HG03064 (cell line): ENCODE data around the gene CD300H.

Experiments
- ATAC-seq: cut with Tn5 transposase; IDR thresholded peaks from one replicate; pipeline ENCODE4 v1.9.1; 2021; ENCODE audit warnings: low read depth; ENCODE audit not compliant: unreplicated experiment

CD300H gene

DNA sequence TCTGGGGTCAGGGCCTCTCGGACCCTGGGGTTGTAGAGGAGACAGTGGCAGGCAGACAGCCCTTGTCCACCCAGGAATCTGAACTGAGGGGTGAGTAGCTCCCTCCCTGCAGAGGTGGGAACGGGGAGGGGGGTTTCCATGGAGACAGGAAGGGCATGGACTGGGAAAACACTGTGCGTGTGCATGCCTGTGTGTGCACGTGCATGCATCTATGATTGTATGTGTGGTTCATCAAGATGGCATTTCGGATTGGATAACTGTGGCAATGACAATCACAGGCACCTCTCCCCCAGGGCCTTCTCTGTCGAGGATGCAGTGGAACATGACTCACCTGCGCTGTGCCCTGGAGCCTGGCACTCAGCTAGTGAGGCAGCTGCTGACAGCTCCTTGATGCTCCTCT, 15.3 kb downstream of the CD300H start:
- no peak for ATAC-seq

DNA sequence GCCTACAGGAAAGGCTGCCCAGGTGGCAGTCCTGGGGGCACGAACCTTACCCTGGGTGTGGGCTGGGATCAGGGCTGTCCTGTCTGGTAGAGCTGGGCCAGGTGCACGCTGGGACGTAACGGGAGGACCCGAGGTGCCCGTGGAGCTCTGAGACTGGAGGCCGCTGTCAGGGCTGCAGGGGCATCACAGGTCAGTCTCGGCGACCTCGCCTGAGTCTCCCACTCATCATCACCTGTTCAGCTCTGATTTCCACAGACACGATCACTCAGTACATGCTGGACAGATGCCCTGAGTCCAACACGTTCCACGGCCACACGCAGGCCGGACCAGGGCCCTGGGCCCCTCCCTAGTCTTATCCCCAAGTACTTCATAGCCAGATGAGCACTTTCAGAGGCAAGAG, 16.7 kb downstream of the CD300H start:
- ATAC-seq = no peak

DNA sequence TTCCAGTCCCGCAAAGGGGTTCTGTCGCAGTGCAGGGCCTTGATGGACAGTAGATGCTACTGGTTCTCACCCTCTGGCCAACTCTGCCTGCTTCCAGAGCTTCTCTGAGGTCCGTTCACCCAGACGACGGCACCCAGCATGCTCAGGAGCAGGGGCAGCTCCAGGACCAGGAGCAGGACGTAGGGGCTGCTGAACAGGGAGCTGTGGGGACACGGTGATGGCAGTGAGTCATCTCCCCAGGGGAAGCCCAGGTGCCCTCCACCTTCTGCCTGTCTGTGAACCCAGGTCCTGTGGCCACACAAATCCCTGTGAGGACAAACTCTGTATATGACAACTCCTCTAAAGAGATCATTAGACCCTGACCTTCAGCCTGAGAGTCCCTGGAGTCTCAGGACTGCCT, 18.0 kb downstream of the CD300H start:
- ATAC-seq = no peak

DNA sequence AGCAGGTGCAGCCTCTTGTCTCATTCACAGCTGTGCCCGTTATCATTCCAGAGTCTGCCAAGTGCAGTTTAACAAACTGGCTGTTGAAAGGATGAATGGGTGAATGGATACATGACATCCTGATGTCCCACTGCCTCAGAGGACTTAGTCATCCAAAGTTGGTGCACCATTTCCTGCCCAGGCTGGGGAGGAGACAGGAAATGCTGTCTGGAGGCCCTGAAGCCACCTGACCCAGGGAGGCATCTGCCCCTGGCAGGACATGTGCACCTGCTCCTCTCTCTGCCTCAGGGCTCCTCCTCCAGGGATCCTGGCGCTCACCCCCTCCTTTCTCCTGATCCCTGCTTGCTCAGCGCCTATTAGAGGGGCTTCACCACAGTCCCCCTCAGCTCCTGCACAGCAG, 19.6 kb downstream of the CD300H start:
- ATAC-seq = no peak

DNA sequence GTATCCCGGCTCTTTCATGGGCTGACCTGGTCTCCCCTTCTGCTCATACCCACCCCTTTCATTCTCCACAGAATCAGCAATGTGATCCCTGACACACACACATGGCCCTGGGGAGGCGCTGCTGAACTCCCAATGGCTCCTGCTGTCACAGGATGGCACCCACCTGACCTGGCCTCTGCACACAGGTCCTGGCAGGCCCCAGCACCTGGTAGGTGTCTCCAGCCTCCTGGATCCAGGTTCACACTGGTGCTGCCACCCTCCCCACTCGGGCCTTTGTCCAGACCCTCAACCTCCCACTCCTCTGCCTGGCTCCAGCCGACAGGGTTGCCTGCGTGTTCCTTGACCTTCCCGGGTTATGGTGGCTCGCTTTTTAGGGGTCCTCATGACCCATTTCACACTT, 20.0 kb downstream of the CD300H start:
- no peak for ATAC-seq

DNA sequence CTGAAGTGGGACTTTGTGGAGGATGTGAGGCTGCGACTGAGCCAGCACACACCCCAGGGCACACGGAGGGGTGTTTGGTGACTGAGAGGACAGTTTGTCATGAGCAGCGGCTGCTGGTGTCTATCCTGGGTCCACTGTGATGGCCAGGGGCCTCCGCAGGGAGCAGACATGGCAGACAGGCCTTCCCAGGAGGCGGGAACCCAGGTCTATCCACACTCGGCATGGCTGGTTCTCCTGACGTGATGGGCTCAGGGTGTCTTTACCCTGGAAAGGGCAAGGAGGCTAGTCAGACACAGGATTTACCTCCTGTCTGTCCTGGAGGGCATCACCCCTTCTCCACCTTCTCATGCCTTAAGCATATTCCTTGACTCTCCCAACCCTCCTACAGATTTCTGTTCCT, 20.7 kb downstream of the CD300H start:
- no peak for ATAC-seq

DNA sequence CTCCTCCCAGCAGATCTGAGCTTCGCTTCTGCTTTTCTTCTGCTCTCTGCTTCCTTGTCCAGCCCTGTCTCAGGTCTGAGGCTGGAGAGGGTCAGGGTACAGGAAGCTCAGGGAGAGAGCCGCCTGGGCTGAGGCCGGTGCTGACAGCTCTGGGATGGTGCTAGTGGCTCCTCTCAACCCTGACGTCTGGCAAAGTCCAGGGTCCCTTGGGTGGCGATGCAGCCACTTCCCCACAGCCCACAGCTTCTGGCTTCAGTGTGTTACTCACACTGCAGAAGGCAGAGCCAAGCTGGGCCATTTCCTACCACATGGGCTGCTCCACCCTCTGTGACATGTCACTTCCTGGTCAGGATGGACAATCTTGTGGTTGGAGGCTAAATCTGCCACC, 21.5 kb downstream of the CD300H start, which contains the start of gene CD300C:
Gene CD300C (minus strand): TSS at position 273 of the 388 bp plus-strand sequence. CDS start 333 bp downstream, outside the sequence.
- ATAC-seq = no peak

DNA sequence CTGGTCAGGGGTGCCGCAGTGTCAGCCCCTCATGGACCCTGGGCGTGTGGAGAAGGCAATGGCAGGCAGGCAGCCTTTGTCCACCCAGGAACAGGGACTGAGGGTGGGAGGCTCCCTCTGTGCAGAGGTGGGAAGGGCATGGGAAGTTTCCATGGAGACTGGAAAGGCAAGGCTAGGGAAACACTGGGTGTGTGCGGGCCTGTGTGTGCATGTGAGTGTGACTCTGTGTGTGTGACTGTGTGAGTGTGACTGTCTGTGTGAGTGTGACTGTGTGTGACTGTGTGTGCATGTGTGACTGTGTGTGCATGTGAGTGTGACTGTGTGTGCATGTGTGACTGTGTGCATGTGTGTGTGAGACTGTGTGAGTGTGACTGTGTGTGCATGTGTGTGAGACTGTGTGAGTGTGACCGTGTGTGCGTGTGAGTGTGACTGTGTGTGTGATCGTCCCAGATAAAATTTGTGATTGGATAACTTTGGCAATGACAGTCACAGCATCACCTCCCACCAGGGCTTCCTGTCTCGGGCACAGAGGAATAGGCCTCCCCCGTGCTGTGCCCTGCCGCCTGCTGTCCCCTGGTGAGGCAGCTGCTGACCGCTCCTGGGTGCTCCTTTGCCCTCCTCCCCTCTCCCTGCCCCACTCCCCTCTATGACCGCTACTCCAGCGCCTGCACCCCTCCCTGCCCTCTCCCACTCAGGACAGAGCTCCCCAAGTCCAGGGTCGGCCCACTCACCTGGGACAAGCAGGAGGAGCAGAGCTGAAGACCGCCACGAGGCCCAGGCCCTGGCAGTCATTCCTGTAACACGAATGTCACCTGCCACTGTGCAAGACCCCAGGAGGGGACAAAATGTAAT, 22.1 kb downstream of the CD300H start:
- ATAC-seq = no peak

DNA sequence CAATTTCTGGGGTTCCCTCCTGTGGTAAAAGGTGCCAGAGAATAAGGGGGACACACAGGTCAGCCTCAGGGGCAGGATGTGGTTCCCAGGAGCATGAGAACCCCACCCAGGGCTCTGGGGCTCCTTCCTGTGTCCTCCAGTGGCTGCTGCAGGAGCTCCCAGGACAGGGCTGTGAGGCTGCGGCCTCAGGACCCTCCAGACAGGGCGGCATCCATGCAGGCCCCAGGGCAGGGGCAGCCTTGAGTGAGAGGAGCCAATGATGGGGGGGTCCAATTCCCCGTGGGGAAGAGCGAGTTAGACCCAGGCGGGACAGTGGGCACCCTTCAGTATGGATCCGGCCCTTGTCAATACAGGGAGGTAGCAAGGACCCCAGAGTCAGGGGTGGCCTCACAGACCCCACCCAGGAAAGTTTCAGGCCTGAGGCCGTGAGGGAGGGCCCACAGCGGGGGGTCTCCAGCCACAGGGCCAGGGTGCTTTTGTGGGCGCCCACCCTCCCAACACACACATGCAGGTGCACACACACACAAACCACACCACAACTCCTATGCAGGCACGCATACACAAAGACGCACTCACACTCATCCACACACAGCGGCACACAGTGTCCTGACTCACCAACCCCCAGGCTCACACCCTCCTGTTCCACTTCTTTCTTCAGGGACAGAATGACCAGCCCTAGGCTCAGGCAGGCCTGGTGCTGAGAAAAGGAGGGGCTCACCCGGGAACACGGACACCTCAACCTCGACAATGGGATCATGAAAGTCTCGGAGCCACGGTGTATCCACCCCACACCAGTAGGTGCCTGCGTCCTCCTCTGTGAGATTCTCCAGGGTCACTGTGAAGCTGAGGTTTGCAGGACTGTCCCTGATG, 23.2 kb downstream of the CD300H start:
- no peak for ATAC-seq

DNA sequence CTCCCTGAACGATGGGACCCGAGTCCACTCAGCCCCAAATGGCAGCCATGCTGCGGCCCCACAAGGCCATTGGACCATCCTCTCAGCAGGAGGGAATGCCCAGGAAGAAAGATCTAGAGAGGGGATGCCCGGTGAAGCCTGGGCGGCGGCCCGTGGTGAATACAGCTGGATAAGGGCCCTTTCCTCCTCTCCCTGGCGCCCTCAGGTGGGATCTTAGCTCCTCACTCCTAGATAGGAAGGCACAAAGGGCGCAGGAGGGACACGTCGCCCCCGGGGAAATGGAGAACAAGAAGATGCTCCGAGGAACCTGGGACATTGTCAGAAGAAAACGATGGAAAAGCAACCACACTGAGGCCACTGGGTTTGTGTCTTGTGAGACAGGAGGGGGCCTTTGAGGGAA, 23.9 kb downstream of the CD300H start:
- no peak for ATAC-seq

DNA sequence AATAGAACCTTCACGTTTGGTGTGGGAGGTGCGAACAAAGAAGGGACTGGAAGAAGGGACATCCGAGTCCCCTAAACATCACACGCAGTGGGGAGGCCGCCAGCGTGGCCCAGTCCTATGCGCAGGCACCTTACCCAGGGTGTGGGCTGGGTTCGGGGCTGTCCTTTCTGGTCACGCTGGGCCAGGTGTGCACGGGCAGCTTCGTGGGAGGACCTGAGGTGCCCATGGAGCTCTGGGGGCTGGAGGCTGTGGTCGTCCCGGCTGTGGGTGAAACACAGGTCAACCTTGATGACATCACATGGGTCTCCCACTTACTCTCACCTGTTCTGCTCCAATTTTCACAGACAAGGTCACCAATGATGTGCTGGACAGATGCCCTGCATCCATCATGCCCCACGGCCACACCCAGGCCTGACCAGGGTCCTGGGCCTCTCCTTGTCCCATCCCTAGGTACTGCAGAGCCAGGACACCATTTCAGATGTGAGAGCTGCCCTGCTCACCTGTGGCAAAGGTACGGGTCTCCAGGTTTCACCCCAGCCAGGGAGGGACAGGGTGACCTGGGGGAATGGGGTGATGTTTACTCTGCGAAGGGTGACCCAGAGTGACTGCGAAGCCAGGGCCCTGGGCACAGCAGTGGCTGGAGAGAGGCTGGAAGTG, 24.5 kb downstream of the CD300H start:
- no peak for ATAC-seq

DNA sequence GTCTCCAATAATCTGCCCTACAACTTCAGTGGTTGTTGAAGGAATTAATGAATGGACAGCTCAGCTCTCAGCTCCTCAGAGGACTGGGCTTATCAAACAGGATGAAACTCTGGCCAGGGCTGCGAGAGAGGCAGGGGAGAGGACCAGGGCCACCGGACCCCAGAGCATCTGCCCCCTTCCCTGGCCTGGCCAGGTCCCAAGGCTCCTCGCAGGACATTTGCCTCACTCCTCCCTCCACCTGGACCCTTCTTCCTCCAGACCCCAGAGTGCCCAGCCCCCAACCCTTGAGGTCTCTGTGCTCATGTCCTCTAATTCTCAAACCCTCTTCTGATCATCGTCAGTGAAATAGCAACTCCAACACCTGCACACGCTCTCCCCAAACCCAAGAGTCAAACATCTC, 25.1 kb downstream of the CD300H start:
- ATAC-seq = no peak

DNA sequence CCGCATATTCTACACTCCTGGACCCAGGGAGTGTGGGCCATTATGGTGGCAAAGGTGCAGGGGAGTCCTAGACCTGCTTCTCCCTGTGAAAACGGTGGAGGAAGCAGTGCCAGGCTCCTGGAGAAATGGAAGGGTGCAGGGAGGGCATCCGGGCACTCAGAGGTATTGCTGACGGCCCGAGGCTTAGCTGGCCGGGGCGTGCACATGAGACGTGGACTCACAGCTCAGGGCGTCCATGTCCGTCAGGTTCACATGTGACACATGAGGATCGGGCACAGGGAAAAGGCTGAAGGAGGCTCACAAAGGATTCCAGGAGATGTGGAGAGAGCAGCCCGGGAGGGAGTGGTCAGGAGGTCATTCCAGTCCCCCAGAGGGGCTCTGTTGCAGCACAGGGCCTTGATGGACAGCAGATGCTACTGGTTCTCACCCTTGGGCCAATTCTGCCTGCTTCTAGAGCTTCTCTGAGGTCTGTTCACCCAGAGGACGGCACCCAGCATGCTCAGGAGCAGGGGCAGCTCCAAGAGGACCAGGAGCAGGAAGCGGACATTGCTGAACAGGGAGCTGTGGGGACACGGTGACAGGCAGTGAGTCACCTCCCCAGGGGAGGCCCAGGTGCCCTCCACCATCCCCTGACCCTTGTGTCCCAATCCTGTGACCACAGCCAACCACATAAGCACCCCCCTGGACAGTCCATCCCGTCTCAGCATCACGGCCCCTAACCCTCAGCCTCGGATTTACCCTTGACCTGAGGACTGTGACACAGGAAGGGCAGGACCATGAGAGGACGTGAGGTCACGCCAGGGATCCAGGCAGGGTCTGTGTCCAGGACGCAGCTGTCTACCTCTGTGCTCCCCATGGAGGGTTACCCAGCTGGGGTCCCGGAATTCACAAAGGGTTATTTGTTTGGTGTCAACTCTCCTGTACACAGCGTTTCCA, 25.9 kb downstream of the CD300H start:
- no peak for ATAC-seq

DNA sequence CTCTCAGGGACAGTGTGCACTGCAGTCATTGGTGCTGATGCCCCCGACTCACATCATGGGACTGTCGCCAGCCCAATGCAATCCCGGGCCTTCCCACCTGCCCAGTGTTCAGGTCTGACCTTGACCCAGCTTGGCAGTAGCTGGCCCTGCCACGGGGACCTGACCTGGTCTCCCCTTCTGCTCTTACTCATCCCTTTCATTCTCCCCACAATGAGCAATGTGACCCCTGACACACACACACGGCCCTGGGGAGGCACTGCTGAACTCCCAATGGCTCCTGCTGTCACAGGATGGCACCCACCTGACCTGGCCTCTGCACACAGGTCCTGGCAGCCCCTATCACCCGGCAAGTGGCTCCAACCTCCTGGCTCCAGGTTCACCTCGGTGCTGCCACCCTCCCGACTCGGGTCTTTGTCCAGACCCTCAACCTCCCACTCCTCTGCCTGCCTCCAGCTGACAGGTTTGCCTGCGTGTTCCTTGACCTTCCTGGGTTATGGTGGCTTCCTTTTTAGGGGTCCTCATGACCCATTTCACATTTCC, 28.0 kb downstream of the CD300H start:
- ATAC-seq = no peak

DNA sequence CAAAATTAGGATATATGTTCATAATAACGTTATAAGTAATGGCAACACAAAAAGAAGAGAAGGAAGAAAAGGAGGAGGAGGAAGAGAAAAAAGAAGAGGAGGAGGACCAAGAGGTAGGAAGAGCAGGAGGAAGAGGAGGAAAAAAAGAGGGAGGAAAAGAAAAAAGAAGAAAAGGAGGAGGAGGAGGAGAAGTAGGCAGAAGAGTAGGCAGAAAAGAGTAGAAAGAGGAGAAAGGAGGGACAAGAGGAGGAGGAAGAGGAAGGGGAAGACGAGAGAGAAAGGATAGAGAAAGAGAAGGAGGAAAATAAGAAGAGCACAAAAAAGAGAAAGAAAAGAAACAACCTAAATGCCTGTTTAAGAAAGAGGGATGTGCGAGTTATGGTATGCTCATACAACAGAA, 30.4 kb downstream of the CD300H start:
- no peak for ATAC-seq

DNA sequence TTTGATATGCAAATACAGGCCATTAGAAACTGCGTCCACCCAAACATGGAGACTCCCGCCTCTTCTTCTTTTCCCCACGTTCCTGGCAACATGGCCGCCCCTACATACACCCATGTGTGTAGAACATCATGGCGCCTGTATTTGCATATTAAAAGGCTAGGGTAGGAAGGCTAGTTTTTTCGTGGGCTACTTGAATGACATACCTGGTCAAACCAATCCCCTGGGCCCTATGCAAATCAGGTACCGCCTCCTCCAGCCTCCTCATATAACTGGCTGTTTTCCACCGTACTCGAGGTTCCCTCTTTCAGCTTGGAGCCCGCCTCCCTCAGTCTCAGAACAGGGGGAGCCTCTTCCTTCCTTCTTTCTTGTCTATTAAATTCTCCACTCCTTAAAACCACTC, 35.2 kb downstream of the CD300H start:
- no peak for ATAC-seq

DNA sequence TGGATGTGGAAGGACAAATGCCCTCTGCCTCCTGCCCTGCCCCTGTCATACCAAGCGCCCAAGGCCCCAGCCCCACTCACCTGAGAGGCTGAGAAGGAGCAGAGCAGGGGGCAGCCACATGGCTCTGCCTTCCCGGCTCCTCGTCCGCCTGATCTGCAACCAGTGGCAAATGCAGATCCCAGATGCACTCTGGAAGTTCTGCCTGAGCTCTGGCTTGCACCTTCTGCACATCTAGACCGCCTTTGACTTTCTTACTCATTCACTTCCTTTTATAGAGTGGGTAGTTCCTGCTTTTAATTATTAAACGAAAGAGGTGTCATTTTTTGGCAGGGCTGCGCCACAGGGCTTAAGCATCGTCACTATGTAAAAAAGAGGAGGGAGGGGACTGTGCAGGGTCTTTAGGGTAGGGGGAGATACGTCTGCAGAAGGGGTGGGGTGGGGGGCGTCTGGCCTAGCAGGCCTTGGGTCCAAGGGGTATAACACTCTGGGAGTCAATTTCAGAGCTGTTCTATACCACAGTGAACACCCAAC, 36.0 kb downstream of the CD300H start, which contains the start of gene CD300LB:
Gene CD300LB (minus strand): TSS at position 245 of the 531 bp plus-strand sequence. CDS start 125 bp downstream, at position 120.
- ATAC-seq = no peak

DNA sequence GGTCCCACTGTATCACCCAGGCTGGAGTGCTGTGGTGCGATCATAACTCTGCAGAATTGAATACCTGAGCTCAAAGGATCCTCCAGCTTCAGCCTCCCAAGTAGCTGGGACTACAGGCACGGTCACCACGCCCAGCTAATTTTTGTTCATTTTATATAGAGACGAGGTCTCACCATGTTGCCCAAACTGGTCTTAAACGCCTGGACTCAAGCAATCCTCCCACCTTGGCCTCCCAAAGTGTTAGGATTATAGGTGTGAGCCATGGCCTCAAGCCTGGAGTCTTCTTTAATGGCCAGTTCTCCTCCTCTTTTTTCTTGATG, 36.5 kb downstream of the CD300H start:
- ATAC-seq = no peak

DNA sequence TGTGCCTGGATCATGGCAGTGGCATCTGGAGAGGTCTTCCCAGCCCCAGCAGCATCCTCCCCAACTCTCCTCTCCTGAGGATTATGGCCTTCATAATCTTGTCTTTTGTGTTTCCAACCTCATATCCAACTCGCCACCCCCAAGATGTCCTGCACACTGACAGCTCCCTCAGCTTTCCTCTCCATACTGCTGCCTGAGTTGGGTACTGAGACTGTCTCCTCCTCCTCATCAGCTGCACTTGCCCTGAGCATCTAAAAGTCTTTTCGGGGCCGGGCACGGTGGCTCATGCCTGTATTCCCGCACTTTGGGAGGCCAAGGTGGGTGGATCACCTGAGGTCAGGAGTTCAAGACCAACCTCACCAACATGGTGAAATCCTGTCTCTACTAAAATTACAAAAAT, 38.1 kb downstream of the CD300H start:
- no peak for ATAC-seq
